ENCODE results near the gene CAMK2B.

GRCh38 chr7:44182827-44183226, 142.6 kb downstream of the CAMK2B start:
- no peak for TF ChIP-seq CEBPB (IDR thresholded peaks at IDR 0.05)
- TF ChIP-seq NFIC (IDR thresholded peaks at IDR 0.05) = no peak
- no peak for TF ChIP-seq TAF1 (IDR thresholded peaks at IDR 0.05; ENCODE audit: low read depth)
- TF ChIP-seq, protein P1, sequence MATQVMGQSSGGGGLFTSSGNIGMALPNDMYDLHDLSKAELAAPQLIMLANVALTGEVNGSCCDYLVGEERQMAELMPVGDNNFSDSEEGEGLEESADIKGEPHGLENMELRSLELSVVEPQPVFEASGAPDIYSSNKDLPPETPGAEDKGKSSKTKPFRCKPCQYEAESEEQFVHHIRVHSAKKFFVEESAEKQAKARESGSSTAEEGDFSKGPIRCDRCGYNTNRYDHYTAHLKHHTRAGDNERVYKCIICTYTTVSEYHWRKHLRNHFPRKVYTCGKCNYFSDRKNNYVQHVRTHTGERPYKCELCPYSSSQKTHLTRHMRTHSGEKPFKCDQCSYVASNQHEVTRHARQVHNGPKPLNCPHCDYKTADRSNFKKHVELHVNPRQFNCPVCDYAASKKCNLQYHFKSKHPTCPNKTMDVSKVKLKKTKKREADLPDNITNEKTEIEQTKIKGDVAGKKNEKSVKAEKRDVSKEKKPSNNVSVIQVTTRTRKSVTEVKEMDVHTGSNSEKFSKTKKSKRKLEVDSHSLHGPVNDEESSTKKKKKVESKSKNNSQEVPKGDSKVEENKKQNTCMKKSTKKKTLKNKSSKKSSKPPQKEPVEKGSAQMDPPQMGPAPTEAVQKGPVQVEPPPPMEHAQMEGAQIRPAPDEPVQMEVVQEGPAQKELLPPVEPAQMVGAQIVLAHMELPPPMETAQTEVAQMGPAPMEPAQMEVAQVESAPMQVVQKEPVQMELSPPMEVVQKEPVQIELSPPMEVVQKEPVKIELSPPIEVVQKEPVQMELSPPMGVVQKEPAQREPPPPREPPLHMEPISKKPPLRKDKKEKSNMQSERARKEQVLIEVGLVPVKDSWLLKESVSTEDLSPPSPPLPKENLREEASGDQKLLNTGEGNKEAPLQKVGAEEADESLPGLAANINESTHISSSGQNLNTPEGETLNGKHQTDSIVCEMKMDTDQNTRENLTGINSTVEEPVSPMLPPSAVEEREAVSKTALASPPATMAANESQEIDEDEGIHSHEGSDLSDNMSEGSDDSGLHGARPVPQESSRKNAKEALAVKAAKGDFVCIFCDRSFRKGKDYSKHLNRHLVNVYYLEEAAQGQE (IDR thresholded peaks at IDR 0.05; ENCODE audit: low read depth) = no peak
- no peak for TF ChIP-seq RAD21 (IDR thresholded peaks at IDR 0.05; ENCODE audit: low read depth)
- TF ChIP-seq, protein P2, sequence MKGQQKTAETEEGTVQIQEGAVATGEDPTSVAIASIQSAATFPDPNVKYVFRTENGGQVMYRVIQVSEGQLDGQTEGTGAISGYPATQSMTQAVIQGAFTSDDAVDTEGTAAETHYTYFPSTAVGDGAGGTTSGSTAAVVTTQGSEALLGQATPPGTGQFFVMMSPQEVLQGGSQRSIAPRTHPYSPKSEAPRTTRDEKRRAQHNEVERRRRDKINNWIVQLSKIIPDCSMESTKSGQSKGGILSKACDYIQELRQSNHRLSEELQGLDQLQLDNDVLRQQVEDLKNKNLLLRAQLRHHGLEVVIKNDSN (IDR thresholded peaks at IDR 0.05) = no peak
- no peak for TF ChIP-seq CREB1 (IDR thresholded peaks at IDR 0.05; ENCODE audit: low read depth)
- no peak for TF ChIP-seq FOXM1 (IDR thresholded peaks at IDR 0.05; ENCODE audit: borderline replicate concordance, low read depth)
- peak; percentile 34; the same call in 1 of the 2 replicates for TF ChIP-seq EP300 (IDR thresholded peaks at IDR 0.05; ENCODE audit: borderline replicate concordance)
- TF ChIP-seq YY1 (IDR thresholded peaks at IDR 0.05; ENCODE audit: low read depth) = no peak
- TF ChIP-seq TEAD4 (IDR thresholded peaks at IDR 0.05) = no peak
- TF ChIP-seq MAX (IDR thresholded peaks at IDR 0.05) = no peak
- no peak for TF ChIP-seq ZBTB7A (IDR thresholded peaks at IDR 0.05; ENCODE audit: low read depth)
